NB4 (cell line): Measurements from ENCODE around the gene ZNF366.

Experiments used
- CTCF ChIP-seq: IDR thresholded peaks from one replicate; pipeline ENCODE4 v1.5.1; 2012; ENCODE audit warnings: low read depth, low read length
- MAX ChIP-seq: IDR thresholded peaks from 2 replicates; pipeline ENCODE4 v1.6.1; 2011; ENCODE audit warnings: low read depth, low read length
- MYC ChIP-seq: IDR thresholded peaks from 2 replicates; pipeline ENCODE4 v1.6.1; 2011; ENCODE audit warnings: low read depth, low read length
- POLR2A ChIP-seq: IDR thresholded peaks from 2 replicates; pipeline ENCODE4 v1.6.1; 2011; ENCODE audit warnings: mild to moderate bottlenecking; ENCODE audit not compliant: insufficient read length; ENCODE audit errors: extremely low read depth

GRCh38 chr5:72543811-72544210 is 36.6 kb upstream of the ZNF366 start:
- TF ChIP-seq POLR2A (no peak), CTCF (no peak), MAX (no peak), MYC (no peak)
